Common myeloid progenitor, CD34-positive (primary cell): ENCODE data around the gene SRPX.

Experiments
- CTCF ChIA-PET: fragments of 350-600 bp; sonication (Branson Sonifier 250); formaldehyde crosslinking; loops from one replicate; lab custom pipeline; 2021; ENCODE audit warnings: antibody characterized with exemption; lab: Charles Lee
- POLR2A ChIA-PET: fragments of 350-600 bp; sonication (Branson Sonifier 250); formaldehyde crosslinking; loops from one replicate; lab custom pipeline; 2021; ENCODE audit warnings: antibody characterized with exemption; lab: Charles Lee
- DNase-seq, 3 donors: peaks; one replicate each; pipeline versions ENCODE4 v3.0.0 to v3.0.0-alpha.2; 2013
- H3K27ac ChIP-seq, 2 experiments: 1 replicate in 1 of 2; 2 replicates in 1 of 2; pipeline ENCODE4 v1.7.0; 2013; ENCODE audit warnings: inconsistent platforms in 2 of 2, low read length in 2 of 2, mild to moderate bottlenecking in 2 of 2, low read depth in 1 of 2, moderate library complexity in 1 of 2; ENCODE audit not compliant: severe bottlenecking in 2 of 2, insufficient read depth in 1 of 2, poor library complexity in 1 of 2
- H3K27me3 ChIP-seq, 5 experiments: replicated peaks in 2 of 5; 1 replicate in 3 of 5; 2 replicates in 2 of 5; pipeline versions ENCODE4 v1.6.1 to v1.7.0; 2013; ENCODE audit warnings: low read length in 4 of 5, mild to moderate bottlenecking in 2 of 5, moderate library complexity in 2 of 5, inconsistent platforms in 1 of 5; ENCODE audit not compliant: insufficient read depth in 5 of 5, control insufficient read depth in 4 of 5
- H3K36me3 ChIP-seq, 4 experiments: 1 replicate in 2 of 4; 2 replicates in 2 of 4; pipeline versions ENCODE4 v1.6.1 to v1.7.0; 2013; ENCODE audit warnings: low read length in 3 of 4, control low read depth in 1 of 4, mild to moderate bottlenecking in 1 of 4; ENCODE audit not compliant: control insufficient read depth in 4 of 4, insufficient read depth in 4 of 4
- H3K4me1 ChIP-seq, 4 experiments: 1 replicate in 3 of 4; 2 replicates in 1 of 4; pipeline versions ENCODE4 v1.6.1 to v1.7.1; 2013; ENCODE audit warnings: low read length in 3 of 4, mild to moderate bottlenecking in 3 of 4, control low read depth in 1 of 4, inconsistent platforms in 1 of 4, moderate library complexity in 1 of 4; ENCODE audit not compliant: control insufficient read depth in 4 of 4, insufficient read depth in 4 of 4; ENCODE audit errors: control extremely low read depth in 1 of 4
- H3K4me3 ChIP-seq, 7 experiments: 1 replicate in 4 of 7; 2 replicates in 3 of 7; pipeline versions ENCODE4 v1.5.1 to v1.7.0; 2013; ENCODE audit warnings: mild to moderate bottlenecking in 7 of 7, low read length in 6 of 7, moderate library complexity in 6 of 7, inconsistent platforms in 2 of 7, low read depth in 2 of 7, control low read depth in 1 of 7; ENCODE audit not compliant: insufficient read depth in 4 of 7, control insufficient read depth in 1 of 7; ENCODE audit errors: extremely low read depth in 1 of 7
- H3K9me3 ChIP-seq, 5 experiments: 1 replicate in 4 of 5; 2 replicates in 1 of 5; pipeline versions ENCODE4 v1.6.1 to v1.7.1; 2013; ENCODE audit warnings: low read length in 4 of 5, mild to moderate bottlenecking in 2 of 5, inconsistent platforms in 1 of 5, low read depth in 1 of 5, moderate library complexity in 1 of 5; ENCODE audit not compliant: control insufficient read depth in 4 of 5, insufficient read depth in 2 of 5; ENCODE audit errors: control extremely low read depth in 1 of 5
- WGBS: methylation state at CpG from one replicate; pipeline ENCODE4 v1.1.5; 2013; ENCODE audit not compliant: insufficient coverage; 5-methylcytosine and 5-hydroxymethylcytosine counted together

Gene SRPX

GRCh38 chrX:38117485-38117884, 103.2 kb downstream of the SRPX start:
- 86% methylated on average over 7 of the region's 7 CpGs for WGBS
- Histone ChIP-seq H3K4me3 (no peak overlapping the region), H3K4me1 (no peaks in the 10 kb centered on the region), H3K36me3 (no peaks in the 10 kb centered on the region), H3K9me3 (no peaks in the 10 kb centered on the region), H3K27ac (no peak overlapping the region), H3K27me3 (no peaks in the 10 kb centered on the region)
- DNase-seq, result no peak
- POLR2A ChIA-PET, result no interaction called here
- CTCF ChIA-PET, result no interaction called here

DNA sequence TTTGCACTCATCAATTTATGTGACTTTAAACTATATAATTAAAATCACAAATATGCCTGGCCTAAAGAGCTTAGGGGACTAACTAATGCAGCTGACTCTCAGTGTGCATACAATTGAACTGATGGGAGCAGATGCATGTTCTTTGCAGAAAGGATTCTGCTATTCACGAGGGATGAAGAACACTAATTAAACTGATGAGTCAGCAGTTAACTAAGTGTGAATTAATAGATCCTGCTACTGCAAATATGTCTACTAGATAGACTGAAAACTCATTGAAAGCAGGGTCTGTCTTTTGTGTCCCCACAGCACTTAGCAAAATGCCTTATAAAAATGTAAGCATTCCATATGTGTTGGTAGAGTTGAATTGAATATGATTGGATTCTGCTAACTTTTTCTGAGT, 104.0 kb downstream of the SRPX start:
- Histone ChIP-seq H3K36me3 (no peaks in the 10 kb centered on the region), H3K4me1 (no peaks in the 10 kb centered on the region)
- 43% methylated on average over 1 of the region's 1 CpG for WGBS

GRCh38 chrX:38112566-38112965, 108.1 kb downstream of the SRPX start:
- POLR2A ChIA-PET, result no interaction called here
- CTCF ChIA-PET, result interaction anchor here (1.3 kb wide), 1 partner anchor 20 kb away, joined by 4 read pairs; no protein-coding TSS in a partner anchor
- H3K4me1 ChIP-seq, result no peaks in the 10 kb centered on the region
- H3K4me3 ChIP-seq, result no peak overlapping the region
- no peaks in the 10 kb centered on the region for H3K9me3 ChIP-seq
- no peak overlapping the region for H3K27ac ChIP-seq
- H3K27me3 ChIP-seq, result no peaks in the 10 kb centered on the region
- DNase-seq, result no peak
- WGBS, result 83% methylated on average over 1 of the region's 4 CpGs
- H3K36me3 ChIP-seq, result no peaks in the 10 kb centered on the region

More for the DNA sequence above, 104.0 kb downstream of the SRPX start:
- DNase-seq, result no peak
- H3K4me3 ChIP-seq, result no peak overlapping the region
- CTCF ChIA-PET, result no interaction called here
- no peak overlapping the region for H3K27ac ChIP-seq
- H3K9me3 ChIP-seq, result no peaks in the 10 kb centered on the region
- POLR2A ChIA-PET, result no interaction called here
- H3K27me3 ChIP-seq, result no peaks in the 10 kb centered on the region

DNA sequence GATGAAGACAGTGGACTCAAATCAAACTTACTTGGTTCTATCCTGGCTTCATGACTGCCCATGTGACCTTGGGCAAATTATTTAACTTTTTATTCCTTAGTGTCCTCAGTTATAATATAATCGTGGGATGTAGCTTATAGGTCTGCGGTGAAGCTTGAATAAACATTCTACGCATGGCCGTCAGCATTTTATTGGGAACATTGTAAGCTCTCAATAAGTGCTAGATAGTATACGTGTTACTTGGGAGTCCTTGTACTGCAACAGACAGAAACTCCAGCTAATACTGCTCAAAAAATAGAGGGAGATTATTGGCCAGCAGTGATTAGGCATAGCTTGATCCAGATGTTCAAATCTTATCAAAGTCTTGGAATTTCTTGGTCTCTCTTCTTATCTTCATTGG, 109.5 kb downstream of the SRPX start:
- Histone ChIP-seq H3K36me3 (no peaks in the 10 kb centered on the region), H3K27me3 (no peaks in the 10 kb centered on the region), H3K9me3 (no peaks in the 10 kb centered on the region), H3K27ac (no peak overlapping the region), H3K4me3 (no peak overlapping the region), H3K4me1 (no peaks in the 10 kb centered on the region)
- ChIA-PET POLR2A (no interaction called here), CTCF (interaction anchor here (1.3 kb wide), 1 partner anchor 19 kb away, joined by 4 read pairs; no protein-coding TSS in a partner anchor)
- no peak for DNase-seq
- 88% methylated on average over 4 of the region's 5 CpGs for WGBS

GRCh38 chrX:38110231-38110630, 110.4 kb downstream of the SRPX start:
- Histone ChIP-seq H3K36me3 (no peaks in the 10 kb centered on the region), H3K27ac (no peak overlapping the region), H3K9me3 (no peaks in the 10 kb centered on the region), H3K27me3 (no peaks in the 10 kb centered on the region), H3K4me3 (no peak overlapping the region), H3K4me1 (no peaks in the 10 kb centered on the region)
- ChIA-PET POLR2A (no interaction called here), CTCF (no interaction called here)
- WGBS, result 63% methylated on average over 6 of the region's 6 CpGs
- no peak for DNase-seq

GRCh38 chrX:38109042-38109898, 111.4 kb downstream of the SRPX start:
- Histone ChIP-seq H3K4me1 (peaks cover 0 to 7% (median 3%) of the 10 kb centered on the region in 4 experiments), H3K4me3 (no peak overlapping the region), H3K9me3 (no peaks in the 10 kb centered on the region), H3K27me3 (no peaks in the 10 kb centered on the region), H3K27ac (no peak overlapping the region), H3K36me3 (no peaks in the 10 kb centered on the region)
- ChIA-PET POLR2A (no interaction called here), CTCF (no interaction called here)
- DNase-seq, result no peak
- WGBS, result 100% methylated on average over 1 of the region's 4 CpGs

GRCh38 chrX:38108364-38108763, 112.3 kb downstream of the SRPX start:
- H3K4me1 ChIP-seq, result peaks cover 0 to 9% (median 3%) of the 10 kb centered on the region in 4 experiments
- no peak overlapping the region for H3K4me3 ChIP-seq
- CTCF ChIA-PET, result no interaction called here
- no peak for DNase-seq
- H3K9me3 ChIP-seq, result no peaks in the 10 kb centered on the region
- H3K27ac ChIP-seq, result no peak overlapping the region
- H3K27me3 ChIP-seq, result no peaks in the 10 kb centered on the region
- H3K36me3 ChIP-seq, result no peaks in the 10 kb centered on the region
- POLR2A ChIA-PET, result no interaction called here
- no CpG with 5 or more reads among the region's 6 CpGs for WGBS
